HepG2 (cell line): ENCODE measurements around the gene RINL. TPM values are rescaled to one million over a fixed set of nuclear protein-coding genes. Genes with fewer than 3 reads are reported as not detected.

Experiments
- ARID4A ChIP-seq: sonication (generic); formaldehyde crosslinking; IDR thresholded peaks from 2 replicates; pipeline ENCODE4 v1.5.0; 2020; ENCODE audit warnings: mild to moderate bottlenecking, missing genetic modification reagents, borderline replicate concordance
- CEBPB ChIP-seq: IDR thresholded peaks from 2 replicates; pipeline ENCODE4 v1.6.1; 2011; ENCODE audit warnings: low read depth, low read length, improper control_type of control experiment, borderline replicate concordance
- CSRNP2 ChIP-seq: sonication (generic); formaldehyde crosslinking; conservative IDR thresholded peaks from 2 replicates; pipeline ENCODE4 v1.8.0; 2022; ENCODE audit warnings: low read depth, missing genetic modification reagents
- KLF15 ChIP-seq: sonication (generic); formaldehyde crosslinking; IDR thresholded peaks from 2 replicates; pipeline ENCODE4 v1.8.1; 2023; ENCODE audit warnings: borderline replicate concordance, mild to moderate bottlenecking, inconsistent platforms, missing genetic modification reagents, mixed read lengths
- MTF1 ChIP-seq: sonication (generic); formaldehyde crosslinking; IDR thresholded peaks from 2 replicates; pipeline ENCODE4 v1.5.0; 2020; ENCODE audit warnings: missing genetic modification reagents
- SIN3A ChIP-seq: IDR thresholded peaks from 2 replicates; pipeline ENCODE4 v1.6.1; 2011; ENCODE audit warnings: low read depth, mild to moderate bottlenecking, control low read depth, low read length, borderline replicate concordance
- ZKSCAN8 ChIP-seq: IDR thresholded peaks from 2 replicates; pipeline ENCODE4 v1.6.1; 2016; ENCODE audit warnings: borderline replicate concordance, missing genetic modification reagents, missing compliant biosample characterization
- ZNF496 ChIP-seq: sonication (generic); formaldehyde crosslinking; IDR thresholded peaks from 2 replicates; pipeline ENCODE4 v1.8.1; 2023; ENCODE audit warnings: mild to moderate bottlenecking, moderate library complexity, missing genetic modification reagents; ENCODE audit not compliant: insufficient replicate concordance
- polyA plus RNA-seq, 8 experiments: library from polyadenylated mRNA; depleted of rRNA in 3 of 8; stranded (reverse) in 7 of 8; unstranded in 1 of 8; fragments of >200 nt; fragmentation: Illumina TruSeq in 4 of 8; extraction: Trizol in 4 of 8; gene quantifications; 2 replicates each; pipeline versions ENCODE4 v1.2.1 to v1.2.3, GENCODE V29; 2011 to 2016; ENCODE audit warnings: low read depth in 4 of 8, missing spikeins in 1 of 8, mixed read lengths in 1 of 8; ENCODE audit not compliant: insufficient read depth in 1 of 8
- total RNA-seq, 5 experiments: library from RNA; depleted of rRNA; stranded (reverse); fragments of >200 nt; fragmentation: Illumina TruSeq; extraction: Trizol; gene quantifications; 2 replicates each; pipeline ENCODE4 v1.2.3, GENCODE V29; 2016; ENCODE audit warnings: low read depth in 1 of 5
- TF ChIP-seq, protein P1 (sequence below): sonication (generic); formaldehyde crosslinking; IDR thresholded peaks from 2 replicates; pipeline ENCODE4 v1.9.0; 2022; ENCODE audit warnings: missing genetic modification reagents, mild to moderate bottlenecking, borderline replicate concordance
- TF ChIP-seq, protein P2 (sequence below): sonication (generic); formaldehyde crosslinking; IDR thresholded peaks from 2 replicates; pipeline ENCODE4 v1.5.0; 2020; ENCODE audit warnings: mild to moderate bottlenecking, missing genetic modification reagents
- TF ChIP-seq, protein P3 (sequence below): sonication (generic); formaldehyde crosslinking; IDR thresholded peaks from 2 replicates; pipeline ENCODE4 v1.8.1; 2023; ENCODE audit warnings: mild to moderate bottlenecking, moderate library complexity, missing genetic modification reagents
- TF ChIP-seq, protein P4 (sequence below): sonication (generic); formaldehyde crosslinking; IDR thresholded peaks from 2 replicates; pipeline ENCODE4 v1.4.0; 2020; ENCODE audit warnings: missing genetic modification reagents, borderline replicate concordance

The RINL gene
- total and polyA plus RNA-seq, 2 of the 13 experiments (the other 11 are each of a cell fraction or from before 2014, with no cell fraction given) = 11.4 to 18.0 TPM

DNA sequence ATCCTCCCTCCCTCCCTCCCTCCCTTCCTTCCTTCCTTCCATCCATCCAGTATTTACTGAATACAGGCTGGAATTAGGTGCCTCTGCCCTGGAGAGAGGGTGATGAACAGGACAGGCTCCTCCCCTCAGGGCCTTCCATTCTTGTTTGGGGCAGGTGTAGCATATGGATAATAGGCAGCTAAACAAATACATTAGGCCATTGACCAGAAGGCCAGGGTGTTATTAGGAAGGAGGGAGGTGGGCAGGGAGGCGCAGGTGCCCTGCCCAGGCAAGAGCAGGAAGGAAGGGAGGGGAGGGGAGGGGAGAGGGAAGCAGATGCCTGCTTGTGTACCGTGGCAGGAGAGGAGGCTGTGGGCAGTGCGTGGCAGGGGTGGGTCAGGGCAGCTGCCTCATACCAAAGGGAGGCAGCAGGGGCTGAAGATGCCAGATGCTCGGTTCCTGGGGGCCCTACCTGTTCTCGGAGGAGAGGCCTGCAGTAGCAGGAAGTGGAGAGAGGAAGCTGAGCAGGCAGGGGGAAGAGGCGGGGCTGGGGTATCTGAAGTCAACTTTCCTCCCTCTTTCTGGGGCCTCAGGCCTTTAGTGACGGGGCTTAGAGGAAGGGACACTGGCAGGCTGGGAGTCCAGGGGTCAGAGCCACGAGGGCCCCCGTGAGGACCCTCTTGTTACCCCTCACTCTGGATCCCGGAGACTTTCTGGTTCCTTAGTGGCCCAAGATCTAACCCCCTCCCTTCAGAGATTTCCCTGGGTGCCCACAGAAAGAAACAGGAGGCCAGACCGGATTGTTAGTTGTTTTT lies at the start of gene RINL (continued):
- no peak for TF ChIP-seq ZNF496 (CRISPR knock-in tag)
- TF ChIP-seq, protein P1, sequence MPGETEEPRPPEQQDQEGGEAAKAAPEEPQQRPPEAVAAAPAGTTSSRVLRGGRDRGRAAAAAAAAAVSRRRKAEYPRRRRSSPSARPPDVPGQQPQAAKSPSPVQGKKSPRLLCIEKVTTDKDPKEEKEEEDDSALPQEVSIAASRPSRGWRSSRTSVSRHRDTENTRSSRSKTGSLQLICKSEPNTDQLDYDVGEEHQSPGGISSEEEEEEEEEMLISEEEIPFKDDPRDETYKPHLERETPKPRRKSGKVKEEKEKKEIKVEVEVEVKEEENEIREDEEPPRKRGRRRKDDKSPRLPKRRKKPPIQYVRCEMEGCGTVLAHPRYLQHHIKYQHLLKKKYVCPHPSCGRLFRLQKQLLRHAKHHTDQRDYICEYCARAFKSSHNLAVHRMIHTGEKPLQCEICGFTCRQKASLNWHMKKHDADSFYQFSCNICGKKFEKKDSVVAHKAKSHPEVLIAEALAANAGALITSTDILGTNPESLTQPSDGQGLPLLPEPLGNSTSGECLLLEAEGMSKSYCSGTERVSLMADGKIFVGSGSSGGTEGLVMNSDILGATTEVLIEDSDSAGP (CRISPR knock-in tag) = peak; percentile 43; the same call in 1 of the 2 replicates
- TF ChIP-seq, protein P2, sequence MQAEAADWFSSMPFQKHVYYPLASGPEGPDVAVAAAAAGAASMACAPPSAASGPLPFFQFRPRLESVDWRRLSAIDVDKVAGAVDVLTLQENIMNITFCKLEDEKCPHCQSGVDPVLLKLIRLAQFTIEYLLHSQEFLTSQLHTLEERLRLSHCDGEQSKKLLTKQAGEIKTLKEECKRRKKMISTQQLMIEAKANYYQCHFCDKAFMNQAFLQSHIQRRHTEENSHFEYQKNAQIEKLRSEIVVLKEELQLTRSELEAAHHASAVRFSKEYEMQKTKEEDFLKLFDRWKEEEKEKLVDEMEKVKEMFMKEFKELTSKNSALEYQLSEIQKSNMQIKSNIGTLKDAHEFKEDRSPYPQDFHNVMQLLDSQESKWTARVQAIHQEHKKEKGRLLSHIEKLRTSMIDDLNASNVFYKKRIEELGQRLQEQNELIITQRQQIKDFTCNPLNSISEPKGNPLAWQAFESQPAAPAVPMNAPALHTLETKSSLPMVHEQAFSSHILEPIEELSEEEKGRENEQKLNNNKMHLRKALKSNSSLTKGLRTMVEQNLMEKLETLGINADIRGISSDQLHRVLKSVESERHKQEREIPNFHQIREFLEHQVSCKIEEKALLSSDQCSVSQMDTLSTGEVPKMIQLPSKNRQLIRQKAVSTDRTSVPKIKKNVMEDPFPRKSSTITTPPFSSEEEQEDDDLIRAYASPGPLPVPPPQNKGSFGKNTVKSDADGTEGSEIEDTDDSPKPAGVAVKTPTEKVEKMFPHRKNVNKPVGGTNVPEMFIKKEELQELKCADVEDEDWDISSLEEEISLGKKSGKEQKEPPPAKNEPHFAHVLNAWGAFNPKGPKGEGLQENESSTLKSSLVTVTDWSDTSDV (CRISPR knock-in tag) = no peak
- no peak for TF ChIP-seq CEBPB
- TF ChIP-seq SIN3A = no peak
- TF ChIP-seq, protein P3, sequence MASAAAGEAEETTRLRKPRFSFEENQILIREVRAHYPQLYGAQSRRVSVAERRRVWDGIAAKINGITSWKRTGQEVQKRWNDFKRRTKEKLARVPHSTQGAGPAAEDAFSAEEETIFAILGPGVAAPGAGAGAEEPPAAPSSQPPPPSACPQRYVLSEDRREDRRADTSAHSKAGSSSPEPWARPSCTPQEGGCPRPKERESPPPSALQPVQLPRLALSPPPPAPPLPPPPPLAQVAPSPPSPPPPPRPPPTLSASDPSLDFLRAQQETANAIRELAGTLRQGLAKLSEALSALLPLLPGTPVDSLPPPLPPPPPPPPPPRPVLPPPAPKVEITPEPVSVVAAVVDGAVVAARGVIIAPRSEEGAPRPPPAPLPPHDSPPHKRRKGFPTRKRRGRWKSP = no peak
- no peak for TF ChIP-seq ZKSCAN8 (CRISPR knock-in tag)
- no peak for TF ChIP-seq KLF15 (CRISPR knock-in tag)
- TF ChIP-seq MTF1 (CRISPR knock-in tag) = no peak
- TF ChIP-seq ARID4A = peak; percentile 62; the same call in 1 of the 2 replicates
- TF ChIP-seq, protein P4, sequence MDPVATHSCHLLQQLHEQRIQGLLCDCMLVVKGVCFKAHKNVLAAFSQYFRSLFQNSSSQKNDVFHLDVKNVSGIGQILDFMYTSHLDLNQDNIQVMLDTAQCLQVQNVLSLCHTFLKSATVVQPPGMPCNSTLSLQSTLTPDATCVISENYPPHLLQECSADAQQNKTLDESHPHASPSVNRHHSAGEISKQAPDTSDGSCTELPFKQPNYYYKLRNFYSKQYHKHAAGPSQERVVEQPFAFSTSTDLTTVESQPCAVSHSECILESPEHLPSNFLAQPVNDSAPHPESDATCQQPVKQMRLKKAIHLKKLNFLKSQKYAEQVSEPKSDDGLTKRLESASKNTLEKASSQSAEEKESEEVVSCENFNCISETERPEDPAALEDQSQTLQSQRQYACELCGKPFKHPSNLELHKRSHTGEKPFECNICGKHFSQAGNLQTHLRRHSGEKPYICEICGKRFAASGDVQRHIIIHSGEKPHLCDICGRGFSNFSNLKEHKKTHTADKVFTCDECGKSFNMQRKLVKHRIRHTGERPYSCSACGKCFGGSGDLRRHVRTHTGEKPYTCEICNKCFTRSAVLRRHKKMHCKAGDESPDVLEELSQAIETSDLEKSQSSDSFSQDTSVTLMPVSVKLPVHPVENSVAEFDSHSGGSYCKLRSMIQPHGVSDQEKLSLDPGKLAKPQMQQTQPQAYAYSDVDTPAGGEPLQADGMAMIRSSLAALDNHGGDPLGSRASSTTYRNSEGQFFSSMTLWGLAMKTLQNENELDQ (CRISPR knock-in tag) = no peak
- no peak for TF ChIP-seq CSRNP2 (CRISPR knock-in tag)
